Epithelial cell of prostate (primary cell): Measurements from ENCODE around the gene BTBD9.

Experiments used
- DNase-seq: peaks from one replicate; pipeline ENCODE4 v3.0.0-alpha.2; 2011; ENCODE audit warnings: low read depth, low spot score
- H3K27ac ChIP-seq: fragments of 450-650 bp; 2 replicates; pipeline ENCODE4 v1.5.1; 2017; ENCODE audit warnings: mild to moderate bottlenecking

The BTBD9 gene

GRCh38 chr6:38320358-38320757 lies 319.4 kb downstream of the BTBD9 start:
- no peak for DNase-seq
- no peak overlapping the region for H3K27ac ChIP-seq

- no peak overlapping the region for H3K27ac ChIP-seq
- DNase-seq, result no peak
These were observed 320.2 kb downstream of the BTBD9 start for GRCh38 chr6:38319256-38320212.

GRCh38 chr6:38316099-38316868 lies 323.4 kb downstream of the BTBD9 start:
- no peak overlapping the region for H3K27ac ChIP-seq
- DNase-seq, result no peak

GRCh38 chr6:38311201-38311600 lies 328.5 kb downstream of the BTBD9 start:
- H3K27ac ChIP-seq, result no peak overlapping the region
- DNase-seq, result no peak

GRCh38 chr6:38310061-38310460 lies 329.7 kb downstream of the BTBD9 start:
- no peak for DNase-seq
- H3K27ac ChIP-seq, result no peak overlapping the region

- no peak for DNase-seq
These were observed 332.0 kb downstream of the BTBD9 start for GRCh38 chr6:38307740-38308139.

GRCh38 chr6:38306931-38307330 lies 332.8 kb downstream of the BTBD9 start:
- H3K27ac ChIP-seq, result no peak overlapping the region
- no peak for DNase-seq

More at GRCh38 chr6:38307740-38308139, 332.0 kb downstream of the BTBD9 start:
- H3K27ac ChIP-seq, result no peak overlapping the region

GRCh38 chr6:38305995-38306681 lies 333.6 kb downstream of the BTBD9 start:
- H3K27ac ChIP-seq, result no peak overlapping the region
- no peak for DNase-seq

- H3K27ac ChIP-seq, result no peak overlapping the region
- DNase-seq, result no peak
These were observed 336.9 kb downstream of the BTBD9 start for GRCh38 chr6:38302838-38303237.

GRCh38 chr6:38302081-38302480 lies 337.6 kb downstream of the BTBD9 start:
- DNase-seq, result no peak

GRCh38 chr6:38290133-38290799 lies 349.5 kb downstream of the BTBD9 start:
- H3K27ac ChIP-seq, result no peak overlapping the region
- no peak for DNase-seq

More at GRCh38 chr6:38302081-38302480, 337.6 kb downstream of the BTBD9 start:
- H3K27ac ChIP-seq, result no peak overlapping the region

GRCh38 chr6:38287487-38287886 lies 352.2 kb downstream of the BTBD9 start:
- DNase-seq, result no peak
- H3K27ac ChIP-seq, result no peak overlapping the region

GRCh38 chr6:38284802-38285394 lies 354.8 kb downstream of the BTBD9 start:
- no peak for DNase-seq
- H3K27ac ChIP-seq, result no peak overlapping the region

- H3K27ac ChIP-seq, result no peak overlapping the region
- peak; percentile 14 for DNase-seq
These were observed 355.9 kb downstream of the BTBD9 start for GRCh38 chr6:38283734-38284362.

GRCh38 chr6:38282911-38283310 lies 356.8 kb downstream of the BTBD9 start:
- DNase-seq, result no peak
- no peak overlapping the region for H3K27ac ChIP-seq

GRCh38 chr6:38281126-38281525 lies 358.6 kb downstream of the BTBD9 start:
- DNase-seq, result no peak
- H3K27ac ChIP-seq, result no peak overlapping the region

GRCh38 chr6:38279963-38280588 lies 359.7 kb downstream of the BTBD9 start:
- H3K27ac ChIP-seq, result no peak overlapping the region
- no peak for DNase-seq

- DNase-seq, result no peak
- no peak overlapping the region for H3K27ac ChIP-seq
These were observed 360.3 kb downstream of the BTBD9 start for GRCh38 chr6:38279423-38279822.

GRCh38 chr6:38273325-38273724 lies 366.4 kb downstream of the BTBD9 start:
- no peak overlapping the region for H3K27ac ChIP-seq
- no peak for DNase-seq
